Measurements from ENCODE around the gene NIP7. TPM values are rescaled to one million over a fixed set of nuclear protein-coding genes. Genes with fewer than 3 reads are reported as not detected.

The NIP7 gene
- total RNA-seq, 1 experiment from 2014 or later = 35.3 TPM

GRCh38 chr16:69327585-69328310 is 11.8 kb upstream of the NIP7 start:
- CTCF ChIA-PET = no interaction called here
- intact Hi-C loops (cut with micrococcal nuclease; ENCODE audit: unreplicated experiment) (no loop called here), in situ Hi-C loops (cut with HindIII; ENCODE audit: low pct_unique_long_range_greater_than_20kb, low sequenced_read_pairs) (no loop called here)
- TF ChIP-seq CTCF (IDR thresholded peaks at IDR 0.05) (no peak), SIN3A (IDR thresholded peaks at IDR 0.05; ENCODE audit: borderline replicate concordance, insufficient read depth, low read depth, low read length) (no peak), REST (IDR thresholded peaks at IDR 0.05; ENCODE audit: insufficient read depth in 1 of 2, low read depth in 2 of 2, low read length in 1 of 2) (no peak), TCF7L2 (IDR thresholded peaks at IDR 0.05; ENCODE audit: low read depth, low read length) (no peak), POLR2AphosphoS5 (IDR thresholded peaks at IDR 0.05; ENCODE audit: low read depth, low read length) (no peak)
- H3K4me3 ChIP-seq (ENCODE audit: low read depth in 2 of 2, low read length in 2 of 2) = peak overlapping the region; percentile 64 to 71
- no TSS peak for BruUV-seq (replicated peaks)
- no peaks in the 10 kb centered on the region for H3K27me3 ChIP-seq (ENCODE audit: control insufficient read depth, insufficient read depth, low read length)
- no peaks in the 10 kb centered on the region for H3K9me3 ChIP-seq (ENCODE audit: control insufficient read depth, insufficient read depth, low read depth, low read length)
- DNase-seq (ENCODE audit: low read depth, low spot score) (no peak), ATAC-seq (no peak)
- peaks cover 23% of the 10 kb centered on the region for H3K4me1 ChIP-seq (ENCODE audit: control insufficient read depth, insufficient read depth, low read length)
- H3K36me3 ChIP-seq (ENCODE audit: control insufficient read depth, insufficient read depth, low read length) = no peaks in the 10 kb centered on the region; the same call in 1 of the 2 replicates
- POLR2A ChIA-PET = no interaction called here
- H3K27ac ChIP-seq (ENCODE audit: low read length) = peak overlapping the region; percentile 79

- no peak for DNase-seq (ENCODE audit: low read depth, low spot score)
- CTCF ChIA-PET = no interaction called here
- BruUV-seq (replicated peaks) = no TSS peak
Measured at GRCh38 chr16:69328854-69329316, 10.7 kb upstream of the NIP7 start.

More at GRCh38 chr16:69328854-69329316, 10.7 kb upstream of the NIP7 start:
- peaks cover 22% of the 10 kb centered on the region for H3K4me1 ChIP-seq (ENCODE audit: control insufficient read depth, insufficient read depth, low read length)
- H3K27ac ChIP-seq (ENCODE audit: low read length) = peak overlapping the region; percentile 79
- ATAC-seq = peak; percentile 8
- no peak for TF ChIP-seq REST (IDR thresholded peaks at IDR 0.05; ENCODE audit: insufficient read depth in 1 of 2, low read depth in 2 of 2, low read length in 1 of 2)
- no peak for TF ChIP-seq POLR2AphosphoS5 (IDR thresholded peaks at IDR 0.05; ENCODE audit: low read depth, low read length)
- TF ChIP-seq TCF7L2 (IDR thresholded peaks at IDR 0.05; ENCODE audit: low read depth, low read length) = no peak
- no peak for TF ChIP-seq CTCF (IDR thresholded peaks at IDR 0.05)
- no peak for TF ChIP-seq SIN3A (IDR thresholded peaks at IDR 0.05; ENCODE audit: borderline replicate concordance, insufficient read depth, low read depth, low read length)
- peak overlapping the region; percentile 64 to 71 for H3K4me3 ChIP-seq (ENCODE audit: low read depth in 2 of 2, low read length in 2 of 2)
- no peaks in the 10 kb centered on the region for H3K27me3 ChIP-seq (ENCODE audit: control insufficient read depth, insufficient read depth, low read length)
- in situ Hi-C loops (cut with HindIII; ENCODE audit: low pct_unique_long_range_greater_than_20kb, low sequenced_read_pairs) = no loop called here
- POLR2A ChIA-PET = no interaction called here
- no peaks in the 10 kb centered on the region for H3K9me3 ChIP-seq (ENCODE audit: control insufficient read depth, insufficient read depth, low read depth, low read length)
- intact Hi-C loops (cut with micrococcal nuclease; ENCODE audit: unreplicated experiment) = no loop called here
- no peaks in the 10 kb centered on the region; the same call in 1 of the 2 replicates for H3K36me3 ChIP-seq (ENCODE audit: control insufficient read depth, insufficient read depth, low read length)

Measured in Panc1 (cell line).